Fibroblast of skin of back (primary cell): ENCODE results near the gene SRPRA. TPM values are rescaled to one million over a fixed set of nuclear protein-coding genes. Genes with fewer than 3 reads are reported as not detected.
"Not testable (repeated sequence)": the region's sequence is repeated elsewhere in the genome, so short reads cannot be mapped to it uniquely, and the experiment has no call there.

Experiments
- DNase-seq: peaks from one replicate; pipeline ENCODE4 v3.0.0-alpha.2; 2013
- polyA plus RNA-seq, 2 experiments: library from polyadenylated mRNA; unstranded; fragments of 120-200 nt; gene quantifications; one replicate each; pipeline ENCODE4 v1.2.1, GENCODE V29; 2013; ENCODE audit not compliant: insufficient read length in 2 of 2

SRPRA gene
- 129 TPM for polyA plus RNA-seq (2013, experiment 1 of 2; ENCODE audit: insufficient read length)
- 117 TPM for polyA plus RNA-seq (2013, experiment 2 of 2; ENCODE audit: insufficient read length)

GRCh38 chr11:126268708-126269579 is at the start of gene SRPRA, which contains the start of gene FOXRED1:
SRPRA (minus strand) TSS chr11:126268895; CDS start chr11:126268804, 91 bp downstream.
FOXRED1 (plus strand) TSS chr11:126269154; CDS start chr11:126269207, 53 bp downstream.
- peak; percentile 99 for DNase-seq

- peak; percentile 89 for DNase-seq
These were observed 49.3 kb upstream of the SRPRA start for GRCh38 chr11:126317756-126318573.

- DNase-seq = no peak
These were observed 48.7 kb upstream of the SRPRA start for GRCh38 chr11:126317432-126317755.

GRCh38 chr11:126313826-126314225 is 45.1 kb upstream of the SRPRA start:
- DNase-seq = no peak

- no peak for DNase-seq
These were observed 44.3 kb upstream of the SRPRA start for GRCh38 chr11:126312961-126313360.

GRCh38 chr11:126311401-126312291 is 43.0 kb upstream of the SRPRA start:
- no peak for DNase-seq

- DNase-seq = no peak
These were observed 42.3 kb upstream of the SRPRA start for GRCh38 chr11:126310992-126311310.

GRCh38 chr11:126310200-126310991 is 41.7 kb upstream of the SRPRA start:
- DNase-seq = peak; percentile 77

GRCh38 chr11:126308771-126309170 is 40.1 kb upstream of the SRPRA start:
- not testable (repeated sequence) for DNase-seq

- DNase-seq = no peak
These were observed 39.6 kb upstream of the SRPRA start for GRCh38 chr11:126308271-126308671.

GRCh38 chr11:126307706-126308105 is 39.0 kb upstream of the SRPRA start:
- peak; percentile 55 for DNase-seq

GRCh38 chr11:126305699-126306098 is 37.0 kb upstream of the SRPRA start:
- no peak for DNase-seq

- DNase-seq = no peak
These were observed 35.9 kb upstream of the SRPRA start for GRCh38 chr11:126304457-126305075.

- peak; percentile 90 for DNase-seq
These were observed 35.1 kb upstream of the SRPRA start, which contains the start of gene DCPS for GRCh38 chr11:126303623-126304456. DCPS (plus strand) TSS chr11:126304060; CDS start chr11:126304081, 21 bp downstream.

GRCh38 chr11:126297004-126297403 is 28.3 kb upstream of the SRPRA start:
- DNase-seq = no peak

- DNase-seq = no peak
These were observed 25.0 kb upstream of the SRPRA start for GRCh38 chr11:126293726-126294125.

GRCh38 chr11:126290887-126291286 is 22.2 kb upstream of the SRPRA start:
- DNase-seq = no peak

GRCh38 chr11:126288237-126288636 is 19.5 kb upstream of the SRPRA start:
- DNase-seq = no peak

GRCh38 chr11:126284829-126285228 is 16.1 kb upstream of the SRPRA start:
- peak; percentile 96 for DNase-seq
